Vagina (tissue), 2 donors: ENCODE measurements around the gene DOLPP1.

Experiments
- CTCF ChIP-seq, 3 experiments: fragments of 450-650 bp in 2 of 3; fragments of 200-600 bp in 1 of 3; sonication (generic) in 1 of 3; IDR thresholded peaks; one replicate each; pipeline ENCODE4 v1.5.1; 2017 to 2019; ENCODE audit warnings: antibody characterized with exemption in 3 of 3, mild to moderate bottlenecking in 2 of 3, moderate library complexity in 2 of 3
- POLR2A ChIP-seq, 2 donors: fragments of 450-650 bp; IDR thresholded peaks; one replicate each; pipeline ENCODE4 v1.6.1; 2017; ENCODE audit warnings: antibody characterized with exemption in 2 of 2, mild to moderate bottlenecking in 2 of 2, moderate library complexity in 2 of 2
- POLR2AphosphoS5 ChIP-seq, 2 donors: sonication (generic); formaldehyde crosslinking; IDR thresholded peaks; one replicate each; pipeline ENCODE4 v1.9.0; 2017; ENCODE audit warnings: antibody characterized with exemption in 2 of 2, mild to moderate bottlenecking in 2 of 2, low read depth in 1 of 2; ENCODE audit not compliant: insufficient read depth in 1 of 2

GRCh38 chr9:129077236-129077635 lies 3.7 kb upstream of the DOLPP1 start:
- TF ChIP-seq CTCF (IDR thresholded peaks at IDR 0.05) (no peak), POLR2A (IDR thresholded peaks at IDR 0.05) (no peak), POLR2AphosphoS5 (IDR thresholded peaks at IDR 0.05; ENCODE audit: insufficient read depth in 1 of 2, low read depth in 1 of 2) (no peak)
